B cell (primary cell): ENCODE measurements around the gene IGF1R. TPM values are rescaled to one million over a fixed set of nuclear protein-coding genes. Genes with fewer than 3 reads are reported as not detected.

Experiments
- ATAC-seq: fragments of 200-7000 bp; cut with Tn5 transposase; one replicate; pipeline ENCODE4 v1.10.0; 2021; ENCODE audit warnings: low read depth, mild to moderate bottlenecking, moderate number of reproducible peaks, moderate library complexity
- CTCF ChIA-PET: fragments of 350-600 bp; sonication (Branson Sonifier 250); formaldehyde crosslinking; loops from one replicate; lab custom pipeline; 2021; ENCODE audit warnings: antibody characterized with exemption, inconsistent platforms; lab: Charles Lee
- POLR2A ChIA-PET: fragments of 350-600 bp; sonication (Branson Sonifier 250); formaldehyde crosslinking; loops from one replicate; lab custom pipeline; 2021; ENCODE audit warnings: antibody characterized with exemption; lab: Charles Lee
- DNase-seq: peaks from one replicate; pipeline ENCODE4 v3.0.0; 2013
- H2AFZ ChIP-seq: 2 replicates; pipeline ENCODE4 v1.6.1; 2012; ENCODE audit warnings: mild to moderate bottlenecking, low read depth, low read length; ENCODE audit not compliant: insufficient read depth, poor library complexity, severe bottlenecking
- H3K27ac ChIP-seq, 2 donors: 1 replicate in 1 of 2; 2 replicates in 1 of 2; pipeline ENCODE4 v1.5.1; 2012 to 2013; ENCODE audit warnings: low read length in 2 of 2, mild to moderate bottlenecking in 2 of 2, moderate library complexity in 1 of 2
- H3K27me3 ChIP-seq, 4 experiments: fragments of 200-600 bp in 1 of 4; sonication (generic) in 1 of 4; replicated peaks in 1 of 4; 1 replicate in 2 of 4; 2 replicates in 2 of 4; pipeline versions ENCODE4 v1.6.1 to v1.7.0; 2013 to 2016; ENCODE audit warnings: low read length in 3 of 4, mild to moderate bottlenecking in 2 of 4, mixed read lengths in 1 of 4, moderate library complexity in 1 of 4; ENCODE audit not compliant: insufficient read depth in 4 of 4, control insufficient read depth in 3 of 4; ENCODE audit errors: control extremely low read depth in 1 of 4
- H3K36me3 ChIP-seq, 2 experiments: replicated peaks in 1 of 2; 1 replicate in 1 of 2; 2 replicates in 1 of 2; pipeline versions ENCODE4 v1.6.1 to v1.7.1; 2013; ENCODE audit warnings: low read length in 1 of 2; ENCODE audit not compliant: insufficient read depth in 2 of 2, control insufficient read depth in 1 of 2; ENCODE audit errors: control extremely low read depth in 1 of 2, extremely low read depth in 1 of 2
- H3K4me1 ChIP-seq, 2 donors: fragments of 200-600 bp in 1 of 2; sonication (generic) in 1 of 2; 1 replicate in 1 of 2; 2 replicates in 1 of 2; pipeline versions ENCODE4 v1.5.1 to v1.6.1; 2013 to 2017; ENCODE audit warnings: low read length in 2 of 2; ENCODE audit not compliant: control insufficient read depth in 2 of 2, insufficient read depth in 2 of 2
- H3K4me2 ChIP-seq: replicated peaks from 2 replicates; pipeline ENCODE3; 2012; ENCODE audit warnings: mild to moderate bottlenecking, low read depth, low read length; ENCODE audit not compliant: poor library complexity, severe bottlenecking
- H3K4me3 ChIP-seq, 5 experiments: fragments of 200-600 bp in 1 of 5; sonication (generic) in 1 of 5; 1 replicate in 3 of 5; 2 replicates in 2 of 5; pipeline versions ENCODE4 v1.5.1 to v1.7.0; 2011 to 2016; ENCODE audit warnings: low read length in 4 of 5, mild to moderate bottlenecking in 4 of 5, low read depth in 2 of 5, control low read depth in 1 of 5, moderate library complexity in 1 of 5; ENCODE audit not compliant: insufficient read depth in 1 of 5; ENCODE audit errors: control extremely low read depth in 1 of 5, extremely low read depth in 1 of 5
- H3K79me2 ChIP-seq: fragments of 200-600 bp; sonication (generic); one replicate; pipeline ENCODE4 v1.6.0; 2016; ENCODE audit warnings: low read length; ENCODE audit not compliant: control insufficient read depth, insufficient read depth
- H3K9ac ChIP-seq: fragments of 200-600 bp; sonication (generic); 2 replicates; pipeline ENCODE4 v1.6.1; 2017; ENCODE audit warnings: mild to moderate bottlenecking, low read length, moderate library complexity
- H3K9me3 ChIP-seq, 3 donors: one replicate each; pipeline versions ENCODE4 v1.6.1 to v1.7.1; 2013; ENCODE audit warnings: low read length in 2 of 3; ENCODE audit not compliant: control insufficient read depth in 2 of 3, insufficient read depth in 1 of 3; ENCODE audit errors: control extremely low read depth in 1 of 3
- H4K20me1 ChIP-seq: 2 replicates; pipeline ENCODE4 v1.6.0; 2012; ENCODE audit warnings: mild to moderate bottlenecking, low read length; ENCODE audit not compliant: insufficient read depth, control insufficient read depth, poor library complexity, severe bottlenecking
- H3K27ac Mint-ChIP-seq: one replicate; pipeline ENCODE4 v1.8.0; 2021; ENCODE audit warnings: mixed read lengths
- H3K27me3 Mint-ChIP-seq: one replicate; pipeline ENCODE4 v1.8.0; 2021; ENCODE audit warnings: mixed read lengths
- H3K4me1 Mint-ChIP-seq: one replicate; pipeline ENCODE4 v1.8.0; 2021; ENCODE audit warnings: mixed read lengths
- H3K4me3 Mint-ChIP-seq: one replicate; pipeline ENCODE4 v1.8.0; 2021; ENCODE audit warnings: mixed read lengths
- H3K9me3 Mint-ChIP-seq: one replicate; pipeline ENCODE4 v1.8.0; 2022; ENCODE audit warnings: mixed read lengths; ENCODE audit not compliant: insufficient read depth
- CTCF ChIP-seq: fragments of 200-600 bp; IDR thresholded peaks from one replicate; pipeline ENCODE4 v1.8.0; 2022; ENCODE audit warnings: antibody characterized with exemption, mild to moderate bottlenecking
- EZH2 ChIP-seq: IDR thresholded peaks from 2 replicates; pipeline ENCODE4 v1.6.1; 2012; ENCODE audit warnings: borderline replicate concordance, low read depth, mild to moderate bottlenecking, moderate library complexity, low read length; ENCODE audit not compliant: insufficient read depth, poor library complexity, severe bottlenecking
- WGBS: methylation state at CpG from one replicate; pipeline ENCODE4 v1.1.5; 2013; ENCODE audit warnings: missing lambda C conversion rate; ENCODE audit not compliant: insufficient coverage; 5-methylcytosine and 5-hydroxymethylcytosine counted together
- intact Hi-C: fragments of 100-400 bp; cut with micrococcal nuclease; formaldehyde crosslinking; loops from one replicate; pipeline ENCODE4 v1.10.0; 2022
- polyA plus RNA-seq: library from polyadenylated mRNA; depleted of rRNA; stranded (reverse); fragments of >200 nt; gene quantifications from 2 replicates; pipeline ENCODE4 v1.2.3, GENCODE V29; 2012
- total RNA-seq, 2 donors: library from RNA; stranded (reverse); fragments of 120-200 nt in 1 of 2; gene quantifications; 1 replicate in 1 of 2; 2 replicates in 1 of 2; pipeline versions ENCODE4 v1.2.3 to v1.2.4, GENCODE V29; 2013 to 2022

The IGF1R gene
- total and polyA plus RNA-seq, 2 donors (not counting 1 experiment from before 2014, with no cell fraction given), result 5.4 to 23.1 TPM

GRCh38 chr15:98838387-98839259 is 190.3 kb downstream of the IGF1R start:
- Histone ChIP-seq H3K27me3 (no peaks in the 10 kb centered on the region), H3K4me1 (no peaks in the 10 kb centered on the region), H3K79me2 (no peaks in the 10 kb centered on the region), H3K9ac (no peak overlapping the region), H2AFZ (no peak overlapping the region), H3K27ac (no peak overlapping the region), H3K9me3 (peaks cover 0 to 7% (median 0%) of the 10 kb centered on the region in 3 donors), H3K36me3 (peaks cover 0 to 1% of the 10 kb centered on the region in 2 experiments), H4K20me1 (no peaks in the 10 kb centered on the region), H3K4me3 (no peak overlapping the region), H3K4me2 (no peak overlapping the region)
- CTCF ChIA-PET, result interaction anchor here (0.6 to 1.4 kb wide), 2 partner anchors 42 to 76 kb away, joined by 3 read pairs; no protein-coding TSS in a partner anchor
- WGBS, result 84% methylated on average over 5 of the region's 5 CpGs
- H3K27ac Mint-ChIP-seq, result no peak overlapping the region
- no peak for DNase-seq
- intact Hi-C loops, result no loop called here
- ATAC-seq, result no peak
- peaks cover 2% of the 10 kb centered on the region for H3K27me3 Mint-ChIP-seq
- TF ChIP-seq CTCF, result no peak
- TF ChIP-seq EZH2, result no peak
- POLR2A ChIA-PET, result no interaction called here
- no peaks in the 10 kb centered on the region for H3K4me1 Mint-ChIP-seq
- peaks cover 2% of the 10 kb centered on the region for H3K9me3 Mint-ChIP-seq
- H3K4me3 Mint-ChIP-seq, result no peak overlapping the region

GRCh38 chr15:98840053-98840452 is 191.7 kb downstream of the IGF1R start:
- peaks cover 6% of the 10 kb centered on the region for H3K27me3 Mint-ChIP-seq
- Histone ChIP-seq H3K79me2 (no peaks in the 10 kb centered on the region), H3K4me2 (no peak overlapping the region), H3K9me3 (peaks cover 0 to 7% (median 0%) of the 10 kb centered on the region in 3 donors), H4K20me1 (no peaks in the 10 kb centered on the region), H2AFZ (no peak overlapping the region), H3K4me3 (no peak overlapping the region), H3K27ac (no peak overlapping the region), H3K36me3 (peaks cover 0 to 1% of the 10 kb centered on the region in 2 experiments), H3K9ac (no peak overlapping the region), H3K4me1 (no peaks in the 10 kb centered on the region), H3K27me3 (no peaks in the 10 kb centered on the region)
- TF ChIP-seq CTCF (no peak), EZH2 (no peak)
- no peak overlapping the region for H3K27ac Mint-ChIP-seq
- no peak for ATAC-seq
- ChIA-PET POLR2A (no interaction called here), CTCF (interaction anchor here (1.0 to 1.4 kb wide), 2 partner anchors 40 to 323 kb away, joined by 3 to 7 read pairs; no protein-coding TSS in a partner anchor)
- H3K4me3 Mint-ChIP-seq, result no peak overlapping the region
- WGBS, result 94% methylated on average over 4 of the region's 5 CpGs
- H3K4me1 Mint-ChIP-seq, result no peaks in the 10 kb centered on the region
- no peak for DNase-seq
- intact Hi-C loops, result no loop called here
- no peaks in the 10 kb centered on the region for H3K9me3 Mint-ChIP-seq
